Kidney (tissue), 14 donors: ENCODE data around the gene RAD9A. TPM values are rescaled to one million over a fixed set of nuclear protein-coding genes. Genes with fewer than 3 reads are reported as not detected.
A peak's percentile ranks its signal among the peaks of the same experiment; 100 is the strongest.

ENCODE experiments used
- DNase-seq, 5 donors: peaks; one replicate each; pipeline ENCODE4 v3.0.0-alpha.2; 2013 to 2020
- FAIRE-seq: peaks from 2 replicates; lab custom pipeline; 2012; peaks lifted over from hg19 to GRCh38; lab: Jason Lieb, UNC
- H3K27ac ChIP-seq, 2 donors: one replicate each; pipeline ENCODE4 v1.7.0; 2013; ENCODE audit warnings: low read depth in 2 of 2, low read length in 2 of 2, inconsistent platforms in 1 of 2
- H3K27me3 ChIP-seq: one replicate; pipeline ENCODE4 v1.7.1; 2013; ENCODE audit warnings: low read length, inconsistent platforms; ENCODE audit not compliant: control insufficient read depth, insufficient read depth
- H3K36me3 ChIP-seq, 3 donors: one replicate each; pipeline versions ENCODE4 v1.7.0 to v1.7.1; 2013; ENCODE audit warnings: low read length in 3 of 3, control low read depth in 1 of 3, inconsistent platforms in 1 of 3; ENCODE audit not compliant: insufficient read depth in 3 of 3, control insufficient read depth in 2 of 3
- H3K4me1 ChIP-seq, 3 donors: one replicate each; pipeline versions ENCODE4 v1.7.0 to v1.7.1; 2013; ENCODE audit warnings: low read length in 3 of 3, inconsistent platforms in 1 of 3, low read depth in 1 of 3; ENCODE audit not compliant: control insufficient read depth in 2 of 3, insufficient read depth in 2 of 3
- H3K4me3 ChIP-seq, 3 donors: one replicate each; pipeline versions ENCODE4 v1.7.0 to v1.8.1; 2013; ENCODE audit warnings: low read length in 3 of 3, control low read depth in 1 of 3, inconsistent platforms in 1 of 3
- H3K9ac ChIP-seq, 3 donors: one replicate each; pipeline versions ENCODE4 v1.7.0 to v1.7.1; 2013; ENCODE audit warnings: low read length in 3 of 3, control low read depth in 1 of 3, inconsistent platforms in 1 of 3
- H3K9me3 ChIP-seq, 3 donors: one replicate each; pipeline versions ENCODE4 v1.7.0 to v1.7.1; 2013; ENCODE audit warnings: low read length in 3 of 3, control low read depth in 1 of 3, inconsistent platforms in 1 of 3; ENCODE audit not compliant: control insufficient read depth in 2 of 3, insufficient read depth in 1 of 3
- CTCF ChIP-seq: IDR thresholded peaks from 3 replicates; pipeline ENCODE4 v1.5.1; 2012; ENCODE audit warnings: mild to moderate bottlenecking, moderate library complexity, borderline replicate concordance; ENCODE audit not compliant: insufficient read depth; ENCODE audit errors: extremely low read depth
- intact Hi-C: fragments of 100-400 bp; cut with DNase I; formaldehyde crosslinking; loops from one replicate; pipeline ENCODE4 v1.11.1; 2022
- polyA plus RNA-seq: library from polyadenylated mRNA; stranded (reverse); fragments of 350-450 nt; fragmentation: Illumina TruSeq; extraction: RNeasy Lipid Tissue Mini Kit (QIAGEN cat#74804); gene quantifications from one replicate; pipeline ENCODE4 v1.2.3, GENCODE V29; 2014; ENCODE audit warnings: low read depth, low replicate concordance; ENCODE audit not compliant: insufficient read depth
- total RNA-seq: library from RNA; stranded (reverse); fragmentation: NEBNext Ultra II Directional; extraction: Animal tissue kit (Norgen Biotek cat#: 25700); gene quantifications from one replicate; pipeline ENCODE4 v1.2.1, GENCODE V29; 2021
- donor health status: control.
- donor health status: control.
- donor health status: control.
- donor health status: control.
- donor health status: control.
- donor health status: DM: yes; HTN: yes; CAD: no.
- donor health status: Normal renal cell carcinoma (clear cell type).

RAD9A gene
- total and polyA plus RNA-seq, 2 donors from 2014 or later, result 16.4 to 17.8 TPM

GRCh38 chr11:67375320-67376055 is 16.3 kb upstream of the RAD9A start:
- FAIRE-seq, result no peak
- DNase-seq, result peak in 4 of 5 donors; percentile 49 to 71 (median 66)
- H3K36me3 ChIP-seq, result no peaks in the 10 kb centered on the region
- peaks cover 3 to 39% (median 19%) of the 10 kb centered on the region in 3 donors for H3K4me1 ChIP-seq
- no peaks in the 10 kb centered on the region for H3K27me3 ChIP-seq
- intact Hi-C loops, result no loop called here
- H3K9ac ChIP-seq, result peak overlapping the region in 1 of 3 donors; percentile 26
- peak overlapping the region; percentile 51 to 65 for H3K27ac ChIP-seq
- H3K9me3 ChIP-seq, result no peaks in the 10 kb centered on the region
- no peak overlapping the region for H3K4me3 ChIP-seq
- no peak for TF ChIP-seq CTCF

- Histone ChIP-seq H3K27ac (peak overlapping the region in 1 of 2 donors; percentile 27), H3K36me3 (no peaks in the 10 kb centered on the region), H3K4me1 (peaks cover 0 to 32% (median 11%) of the 10 kb centered on the region in 3 donors), H3K27me3 (no peaks in the 10 kb centered on the region), H3K4me3 (no peak overlapping the region), H3K9ac (peak overlapping the region in 1 of 3 donors; percentile 26), H3K9me3 (no peaks in the 10 kb centered on the region)
- peak in 1 of 5 donors; percentile 60 for DNase-seq
- intact Hi-C loops, result no loop called here
- no peak for FAIRE-seq
- TF ChIP-seq CTCF, result no peak
These were observed 15.5 kb upstream of the RAD9A start for GRCh38 chr11:67376063-67376820.

GRCh38 chr11:67376873-67377808 is 14.6 kb upstream of the RAD9A start:
- Histone ChIP-seq H3K36me3 (no peaks in the 10 kb centered on the region), H3K27ac (peak overlapping the region in 1 of 2 donors; percentile 17), H3K4me1 (peaks cover 0 to 23% (median 8%) of the 10 kb centered on the region in 3 donors), H3K4me3 (no peak overlapping the region), H3K27me3 (no peaks in the 10 kb centered on the region), H3K9ac (peak overlapping the region in 1 of 3 donors; percentile 19), H3K9me3 (no peaks in the 10 kb centered on the region)
- intact Hi-C loops, result no loop called here
- FAIRE-seq, result no peak
- TF ChIP-seq CTCF, result no peak
- peak in 1 of 5 donors; percentile 84 for DNase-seq
